T-cell (primary cell): ENCODE results near the gene ID3. TPM values are rescaled to one million over a fixed set of nuclear protein-coding genes. Genes with fewer than 3 reads are reported as not detected.

ENCODE experiments used
- ATAC-seq, 4 experiments: fragments of 200-7000 bp in 3 of 4; fragments of 150-1000 bp in 1 of 4; cut with Tn5 transposase; replicated peaks in 1 of 4; 1 replicate in 3 of 4; 2 replicates in 1 of 4; pipeline ENCODE4 v1.10.0; 2021; ENCODE audit warnings: moderate library complexity in 3 of 4, mild to moderate bottlenecking in 2 of 4, moderate number of reproducible peaks in 1 of 4
- CTCF ChIA-PET, 2 donors: fragments of 300-600 bp; sonication (Branson Sonifier 250); formaldehyde crosslinking; loops; one replicate each; lab custom pipeline; 2022; ENCODE audit warnings: antibody characterized with exemption in 2 of 2; lab: Charles Lee
- POLR2A ChIA-PET, 2 donors: fragments of 300-600 bp; sonication (Branson Sonifier 250); formaldehyde crosslinking; loops; one replicate each; lab custom pipeline; 2022; ENCODE audit warnings: antibody characterized with exemption in 2 of 2; lab: Charles Lee
- DNase-seq, 35 experiments: peaks; one replicate each; pipeline versions ENCODE4 v3.0.0 to v3.0.0-alpha.2; 2013 to 2023
- H3K27ac ChIP-seq: one replicate; pipeline ENCODE4 v1.5.1; 2013; ENCODE audit warnings: low read length
- H3K27me3 ChIP-seq, 2 experiments: replicated peaks in 1 of 2; 1 replicate in 1 of 2; 2 replicates in 1 of 2; pipeline versions ENCODE4 v1.6.1 to v1.7.0; 2013; ENCODE audit warnings: low read length in 1 of 2, mixed read lengths in 1 of 2; ENCODE audit not compliant: control insufficient read depth in 2 of 2, insufficient read depth in 2 of 2; ENCODE audit errors: extremely low read depth in 1 of 2
- H3K36me3 ChIP-seq, 2 donors: 1 replicate in 1 of 2; 2 replicates in 1 of 2; pipeline versions ENCODE4 v1.6.1 to v1.7.0; 2013; ENCODE audit warnings: low read length in 1 of 2; ENCODE audit not compliant: control insufficient read depth in 2 of 2, insufficient read depth in 1 of 2; ENCODE audit errors: extremely low read depth in 1 of 2
- H3K4me1 ChIP-seq, 2 experiments: 1 replicate in 1 of 2; 2 replicates in 1 of 2; pipeline versions ENCODE4 v1.6.1 to v1.7.0; 2013; ENCODE audit warnings: low read length in 2 of 2, mixed read lengths in 1 of 2; ENCODE audit not compliant: insufficient read depth in 2 of 2, control insufficient read depth in 1 of 2; ENCODE audit errors: extremely low read depth in 1 of 2
- H3K4me3 ChIP-seq, 2 donors: 1 replicate in 1 of 2; 2 replicates in 1 of 2; pipeline versions ENCODE4 v1.5.1 to v1.7.0; 2013; ENCODE audit warnings: mild to moderate bottlenecking in 2 of 2, low read length in 1 of 2, moderate library complexity in 1 of 2; ENCODE audit not compliant: control insufficient read depth in 1 of 2; ENCODE audit errors: extremely low read depth in 1 of 2
- H3K9me3 ChIP-seq: 2 replicates; pipeline ENCODE4 v1.7.0; 2013
- H3K27ac Mint-ChIP-seq, 2 donors: one replicate each; pipeline ENCODE4 v1.8.0; 2020 to 2021; ENCODE audit warnings: mild to moderate bottlenecking in 2 of 2, mixed read lengths in 2 of 2
- H3K27me3 Mint-ChIP-seq, 2 donors: one replicate each; pipeline ENCODE4 v1.8.0; 2021 to 2022; ENCODE audit warnings: mixed read lengths in 2 of 2
- H3K36me3 Mint-ChIP-seq: one replicate; pipeline ENCODE4 v1.8.0; 2021; ENCODE audit warnings: mixed read lengths
- H3K4me1 Mint-ChIP-seq, 3 donors: one replicate each; pipeline ENCODE4 v1.8.0; 2020 to 2022; ENCODE audit warnings: mixed read lengths in 3 of 3, mild to moderate bottlenecking in 1 of 3
- H3K4me3 Mint-ChIP-seq, 3 donors: one replicate each; pipeline ENCODE4 v1.8.0; 2020 to 2022; ENCODE audit warnings: mild to moderate bottlenecking in 3 of 3, mixed read lengths in 3 of 3, moderate library complexity in 3 of 3
- H3K9me3 Mint-ChIP-seq, 3 donors: one replicate each; pipeline ENCODE4 v1.8.0; 2020 to 2022; ENCODE audit warnings: mixed read lengths in 3 of 3
- WGBS: methylation state at CpG from one replicate; pipeline ENCODE4 v1.1.5; 2013; ENCODE audit warnings: missing lambda C conversion rate; ENCODE audit not compliant: insufficient coverage; 5-methylcytosine and 5-hydroxymethylcytosine counted together
- total RNA-seq, 35 experiments: library from RNA in 6 of 35; stranded (reverse) in 6 of 35; fragments of 120-200 nt in 1 of 35; gene quantifications; one replicate each; pipeline versions ENCODE4 v1.2.1 to v1.2.4 and lab custom pipeline; 2013 to 2026

The ID3 gene
- total RNA-seq, 5 donors from 2014 or later (not counting 1 experiment from before 2014, with no cell fraction given) = 20.7 to 99.7 (median 81.3) TPM

DNA sequence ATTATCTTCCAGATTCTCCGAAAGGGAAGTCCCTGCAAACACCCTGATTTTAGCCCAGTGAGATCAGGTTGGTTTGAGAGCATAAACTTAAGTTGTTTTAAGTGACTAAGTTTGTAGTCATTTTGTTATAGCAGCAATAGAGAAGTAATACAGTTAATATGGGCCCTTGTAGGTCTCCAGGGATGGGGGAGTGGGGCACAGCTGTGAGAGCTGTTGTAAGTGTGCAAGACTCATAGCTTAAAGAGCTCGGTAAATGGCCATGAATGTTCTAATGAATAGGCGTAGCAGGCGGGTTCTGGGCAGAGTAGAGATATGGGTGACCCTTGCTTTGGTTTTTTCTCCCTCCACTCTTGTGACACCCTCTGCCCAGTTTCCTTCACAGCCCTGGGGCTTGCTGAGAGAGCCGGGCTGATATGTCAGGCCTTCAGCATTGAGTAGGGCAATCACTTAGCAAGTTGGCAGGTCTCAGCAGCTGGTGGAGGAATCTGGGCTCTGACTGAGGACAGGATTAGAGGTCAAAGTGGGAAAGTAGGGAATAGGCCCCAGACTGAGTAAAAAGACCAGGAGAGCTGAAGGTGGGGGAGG, 16.0 kb upstream of the ID3 start:
- ATAC-seq (no peak), DNase-seq (no peak)
- H3K27ac ChIP-seq = no peak overlapping the region
- peak overlapping the region in 1 of 2 donors; percentile 77 for H3K27ac Mint-ChIP-seq
- H3K27me3 ChIP-seq = no peaks in the 10 kb centered on the region
- WGBS = 80% methylated on average over 1 of the region's 5 CpGs
- H3K4me1 ChIP-seq = peaks cover 31 to 41% of the 10 kb centered on the region in 2 experiments
- H3K36me3 ChIP-seq = no peaks in the 10 kb centered on the region
- H3K9me3 ChIP-seq = no peaks in the 10 kb centered on the region
- peaks cover 43 to 50% (median 46%) of the 10 kb centered on the region in 3 donors for H3K4me1 Mint-ChIP-seq
- CTCF ChIA-PET = no interaction called here
- H3K36me3 Mint-ChIP-seq = no peaks in the 10 kb centered on the region
- H3K4me3 ChIP-seq = no peak overlapping the region
- peaks cover 0 to 3% of the 10 kb centered on the region in 2 donors for H3K27me3 Mint-ChIP-seq
- H3K9me3 Mint-ChIP-seq = no peaks in the 10 kb centered on the region
- POLR2A ChIA-PET = interaction anchor here in 1 of 2 donors (0.6 kb wide), 1 partner anchor 26 kb away, joined by 8 read pairs; no protein-coding TSS in a partner anchor
- H3K4me3 Mint-ChIP-seq = no peak overlapping the region

GRCh38 chr1:23574265-23574754, 15.0 kb upstream of the ID3 start:
- peaks cover 31 to 40% of the 10 kb centered on the region in 2 experiments for H3K4me1 ChIP-seq
- peaks cover 43 to 45% (median 43%) of the 10 kb centered on the region in 3 donors for H3K4me1 Mint-ChIP-seq
- peaks cover 0 to 3% of the 10 kb centered on the region in 2 experiments for H3K27me3 ChIP-seq
- H3K9me3 Mint-ChIP-seq = no peaks in the 10 kb centered on the region
- H3K9me3 ChIP-seq = no peaks in the 10 kb centered on the region
- no peak for ATAC-seq
- no CpG with 5 or more reads among the region's 2 CpGs for WGBS
- DNase-seq = no peak
- ChIA-PET CTCF (no interaction called here), POLR2A (interaction anchor here in 1 of 2 donors (0.5 kb wide), 1 partner anchor 81 kb away, joined by 3 read pairs; no protein-coding TSS in a partner anchor)
- H3K36me3 Mint-ChIP-seq = no peaks in the 10 kb centered on the region
- H3K27me3 Mint-ChIP-seq = peaks cover 0 to 4% of the 10 kb centered on the region in 2 donors
- H3K36me3 ChIP-seq = no peaks in the 10 kb centered on the region
- H3K4me3 Mint-ChIP-seq = no peak overlapping the region
- H3K27ac Mint-ChIP-seq = peak overlapping the region in 1 of 2 donors; percentile 56
- H3K4me3 ChIP-seq = no peak overlapping the region
- H3K27ac ChIP-seq = no peak overlapping the region

DNA sequence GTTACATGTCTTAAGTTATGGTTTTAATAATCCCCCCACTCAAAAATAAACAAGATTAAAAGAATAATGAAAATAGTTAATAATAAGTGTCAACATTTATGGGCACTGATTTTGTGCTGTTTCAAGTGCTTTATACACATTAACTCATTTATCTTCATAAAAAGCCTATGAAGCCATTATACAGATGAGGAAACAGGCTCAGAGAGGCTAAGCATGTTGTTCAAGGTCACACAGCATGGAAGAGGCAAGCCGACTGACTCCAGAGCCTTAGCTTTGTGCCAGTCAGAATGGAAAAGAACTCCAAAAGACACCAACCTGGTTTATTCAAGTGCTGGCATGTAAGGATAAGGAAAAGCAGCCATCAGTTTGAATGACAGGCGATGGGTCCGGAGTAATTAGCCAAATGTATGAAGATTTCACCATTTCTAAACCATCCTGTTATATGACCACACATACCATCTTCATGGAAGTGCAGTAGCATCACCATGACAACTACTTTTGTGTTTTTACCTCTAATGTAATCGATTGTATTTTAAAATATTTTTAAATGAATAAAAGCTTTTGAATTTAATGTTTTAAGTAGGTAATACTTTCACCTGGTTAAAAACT, 14.4 kb upstream of the ID3 start:
- Histone ChIP-seq H3K27ac (no peak overlapping the region), H3K36me3 (no peaks in the 10 kb centered on the region), H3K27me3 (peaks cover 0 to 10% of the 10 kb centered on the region in 2 experiments), H3K4me1 (peaks cover 28 to 39% of the 10 kb centered on the region in 2 experiments), H3K4me3 (no peak overlapping the region), H3K9me3 (no peaks in the 10 kb centered on the region)
- CTCF ChIA-PET = no interaction called here
- ATAC-seq = no peak
- H3K4me3 Mint-ChIP-seq = no peak overlapping the region
- no peaks in the 10 kb centered on the region for H3K9me3 Mint-ChIP-seq
- peaks cover 38 to 43% (median 38%) of the 10 kb centered on the region in 3 donors for H3K4me1 Mint-ChIP-seq
- peak overlapping the region in 1 of 2 donors; percentile 56 for H3K27ac Mint-ChIP-seq
- peaks cover 1 to 11% of the 10 kb centered on the region in 2 donors for H3K27me3 Mint-ChIP-seq
- no peak for DNase-seq
- POLR2A ChIA-PET = no interaction called here
- 100% methylated on average over 1 of the region's 4 CpGs for WGBS
- H3K36me3 Mint-ChIP-seq = no peaks in the 10 kb centered on the region

DNA sequence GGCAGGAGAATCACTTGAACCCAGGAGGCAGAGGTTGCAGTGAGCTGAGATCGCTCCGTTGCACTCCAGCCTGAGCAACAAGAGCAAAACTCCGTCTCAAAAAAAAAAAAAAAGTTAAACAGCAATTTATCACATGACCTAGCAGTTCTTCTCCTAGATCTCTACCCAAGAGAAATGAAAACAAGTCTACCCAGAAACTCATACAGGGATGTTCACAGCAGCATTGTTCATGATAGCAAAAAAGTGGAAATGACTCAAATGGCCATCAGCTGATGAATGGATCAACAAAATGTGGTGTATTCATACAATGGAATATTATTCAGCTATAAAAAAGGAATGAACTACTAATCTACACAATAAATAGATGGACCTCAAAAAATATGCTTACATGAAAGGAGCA, 12.2 kb upstream of the ID3 start:
- H3K36me3 Mint-ChIP-seq = no peaks in the 10 kb centered on the region
- H3K4me3 Mint-ChIP-seq = no peak overlapping the region
- no peaks in the 10 kb centered on the region for H3K9me3 ChIP-seq
- no peak overlapping the region for H3K27ac ChIP-seq
- H3K4me1 Mint-ChIP-seq = peaks cover 23 to 31% (median 26%) of the 10 kb centered on the region in 3 donors
- H3K27me3 ChIP-seq = peaks cover 0 to 28% of the 10 kb centered on the region in 2 experiments
- H3K4me3 ChIP-seq = no peak overlapping the region
- no peak overlapping the region for H3K27ac Mint-ChIP-seq
- ATAC-seq (no peak), DNase-seq (no peak)
- H3K36me3 ChIP-seq = no peaks in the 10 kb centered on the region
- H3K4me1 ChIP-seq = peaks cover 11 to 33% of the 10 kb centered on the region in 2 experiments
- ChIA-PET POLR2A (interaction anchor here (0.6 to 0.7 kb wide), 3 partner anchors 14 to 37 kb away, joined by 4 to 10 read pairs (median 5); no protein-coding TSS in a partner anchor), CTCF (interaction anchor here in 1 of 2 donors (0.6 kb wide), 1 partner anchor 59 kb away, joined by 4 read pairs; no protein-coding TSS in a partner anchor)
- H3K9me3 Mint-ChIP-seq = no peaks in the 10 kb centered on the region
- H3K27me3 Mint-ChIP-seq = peaks cover 6 to 19% of the 10 kb centered on the region in 2 donors
- WGBS = no CpG with 5 or more reads among the region's 3 CpGs

- ChIA-PET POLR2A (no interaction called here), CTCF (interaction anchor here in 1 of 2 donors (0.8 kb wide), 1 partner anchor 71 kb away, joined by 3 read pairs; no protein-coding TSS in a partner anchor)
- H3K27me3 Mint-ChIP-seq = peaks cover 6 to 24% of the 10 kb centered on the region in 2 donors
- no peak for DNase-seq
- 100% methylated on average over 1 of the region's 4 CpGs for whole genome bisulfite sequencing
- H3K36me3 Mint-ChIP-seq = no peaks in the 10 kb centered on the region
- no peak overlapping the region for H3K27ac ChIP-seq
- H3K4me1 Mint-ChIP-seq = peaks cover 18 to 25% (median 19%) of the 10 kb centered on the region in 3 donors
- H3K4me1 ChIP-seq = peaks cover 5 to 27% of the 10 kb centered on the region in 2 experiments
- no peak for ATAC-seq
- H3K27ac Mint-ChIP-seq = no peak overlapping the region
- no peak overlapping the region for H3K4me3 ChIP-seq
- no peaks in the 10 kb centered on the region for H3K9me3 Mint-ChIP-seq
- H3K4me3 Mint-ChIP-seq = no peak overlapping the region
- peaks cover 0 to 28% of the 10 kb centered on the region in 2 experiments for H3K27me3 ChIP-seq
- no peaks in the 10 kb centered on the region for H3K9me3 ChIP-seq
- H3K36me3 ChIP-seq = no peaks in the 10 kb centered on the region
Observed at GRCh38 chr1:23570001-23570691, 10.8 kb upstream of the ID3 start.
